HEK293 (cell line): ENCODE results near the gene BACE1.

Experiments
- CTCF ChIA-PET: fragments of 350-600 bp; formaldehyde crosslinking; extraction: SDS; loops from one replicate; lab custom pipeline; 2021; ENCODE audit warnings: antibody characterized with exemption; lab: Yijun Ruan, JAX
- POLR2A ChIA-PET: fragments of 300-600 bp; formaldehyde crosslinking; extraction: SDS; loops from one replicate; lab custom pipeline; 2020; ENCODE audit warnings: antibody characterized with exemption, inconsistent platforms; lab: Yijun Ruan, JAX
- H3K27ac ChIP-seq: fragments of 200-500 bp; sonication (Bioruptor generic); 2 replicates; pipeline ENCODE4 v1.5.1; 2014; ENCODE audit warnings: low read depth, low read length, control low read depth, inconsistent platforms; ENCODE audit errors: extremely low read depth
- H3K36me3 ChIP-seq, 2 experiments: fragments of 200-500 bp in 1 of 2; sonication (Bioruptor generic) in 1 of 2; 1 replicate in 1 of 2; 2 replicates in 1 of 2; pipeline ENCODE4 v1.5.1; 2014 to 2017; ENCODE audit warnings: inconsistent platforms in 2 of 2, low read length in 2 of 2; ENCODE audit not compliant: control insufficient read depth in 2 of 2, insufficient read depth in 1 of 2
- H3K4me1 ChIP-seq: fragments of 200-500 bp; sonication (Bioruptor generic); 2 replicates; pipeline ENCODE4 v1.5.1; 2014; ENCODE audit warnings: mild to moderate bottlenecking, low read length, inconsistent platforms; ENCODE audit not compliant: control insufficient read depth, insufficient read depth
- H3K4me3 ChIP-seq: 2 replicates; pipeline ENCODE4 v1.5.1; 2011; ENCODE audit warnings: low read depth, mild to moderate bottlenecking, control low read depth, low read length, moderate library complexity
- H3K9me3 ChIP-seq: fragments of 200-500 bp; sonication (Bioruptor generic); 2 replicates; pipeline ENCODE4 v1.5.1; 2014; ENCODE audit warnings: low read depth, low read length, inconsistent platforms; ENCODE audit not compliant: control insufficient read depth, insufficient read depth
- GFI1B ChIP-seq: fragments of 450-650 bp; formaldehyde crosslinking; IDR thresholded peaks from 2 replicates; pipeline ENCODE4 v1.5.1; 2016; ENCODE audit warnings: missing biosample characterization, missing genetic modification characterization
- MZF1 ChIP-seq: fragments of 450-650 bp; formaldehyde crosslinking; IDR thresholded peaks from 2 replicates; pipeline ENCODE4 v1.5.1; 2017; ENCODE audit warnings: missing biosample characterization, missing genetic modification characterization, borderline replicate concordance
- PBX3 ChIP-seq: sonication (generic); formaldehyde crosslinking; IDR thresholded peaks from 2 replicates; pipeline ENCODE4 v1.8.1; 2022; ENCODE audit warnings: mild to moderate bottlenecking, moderate library complexity, missing genetic modification reagents
- SCRT1 ChIP-seq: fragments of 450-650 bp; formaldehyde crosslinking; IDR thresholded peaks from 2 replicates; pipeline ENCODE4 v1.5.1; 2016; ENCODE audit warnings: missing biosample characterization, missing genetic modification characterization, borderline replicate concordance
- SCRT2 ChIP-seq: fragments of 450-650 bp; formaldehyde crosslinking; IDR thresholded peaks from 2 replicates; pipeline ENCODE4 v1.5.1; 2016; ENCODE audit warnings: missing biosample characterization, missing genetic modification characterization
- SETDB1 ChIP-seq: IDR thresholded peaks from one replicate; pipeline ENCODE4 v1.6.1; 2017; ENCODE audit warnings: mild to moderate bottlenecking, low read length, moderate library complexity, mixed read lengths; ENCODE audit not compliant: insufficient read length
- TSHZ1 ChIP-seq: fragments of 450-650 bp; formaldehyde crosslinking; IDR thresholded peaks from 2 replicates; pipeline ENCODE4 v1.5.1; 2016; ENCODE audit warnings: missing biosample characterization, missing genetic modification characterization, borderline replicate concordance
- ZFHX2 ChIP-seq: fragments of 450-650 bp; formaldehyde crosslinking; conservative IDR thresholded peaks from 2 replicates; pipeline ENCODE4 v1.5.1; 2016; ENCODE audit warnings: missing biosample characterization, missing genetic modification characterization
- ZIC2 ChIP-seq: fragments of 450-650 bp; formaldehyde crosslinking; IDR thresholded peaks from 2 replicates; pipeline ENCODE4 v1.5.1; 2016; ENCODE audit warnings: missing biosample characterization, missing genetic modification characterization
- ZNF19 ChIP-seq: fragments of 450-650 bp; formaldehyde crosslinking; IDR thresholded peaks from 2 replicates; pipeline ENCODE4; 2016; ENCODE audit warnings: missing biosample characterization, missing genetic modification characterization, low read depth
- ZNF266 ChIP-seq: fragments of 450-650 bp; formaldehyde crosslinking; IDR thresholded peaks from 2 replicates; pipeline ENCODE4 v1.5.1; 2016; ENCODE audit warnings: missing biosample characterization, missing genetic modification characterization, low read depth
- ZNF362 ChIP-seq: fragments of 450-650 bp; formaldehyde crosslinking; IDR thresholded peaks from 2 replicates; pipeline ENCODE4 v1.5.1; 2016; ENCODE audit warnings: missing biosample characterization, missing genetic modification characterization
- ZNF391 ChIP-seq: fragments of 450-650 bp; formaldehyde crosslinking; IDR thresholded peaks from 2 replicates; pipeline ENCODE4 v1.5.1; 2016; ENCODE audit warnings: low read depth, missing biosample characterization, missing genetic modification characterization, borderline replicate concordance
- ZNF449 ChIP-seq: fragments of 450-650 bp; formaldehyde crosslinking; IDR thresholded peaks from 2 replicates; pipeline ENCODE4 v1.5.1; 2017; ENCODE audit warnings: missing biosample characterization, mild to moderate bottlenecking, missing genetic modification characterization, moderate library complexity
- ZNF473 ChIP-seq: fragments of 450-650 bp; formaldehyde crosslinking; IDR thresholded peaks from 2 replicates; pipeline ENCODE4 v1.5.1; 2017; ENCODE audit warnings: missing biosample characterization, missing genetic modification characterization
- ZNF48 ChIP-seq: fragments of 450-650 bp; formaldehyde crosslinking; IDR thresholded peaks from 2 replicates; pipeline ENCODE4 v1.5.1; 2016; ENCODE audit warnings: missing biosample characterization, missing genetic modification characterization
- ZNF518A ChIP-seq: fragments of 450-650 bp; formaldehyde crosslinking; conservative IDR thresholded peaks from 2 replicates; pipeline ENCODE4 v1.5.1; 2016; ENCODE audit warnings: low read depth, missing biosample characterization, missing genetic modification characterization
- ZNF544 ChIP-seq: fragments of 450-650 bp; formaldehyde crosslinking; IDR thresholded peaks from 2 replicates; pipeline ENCODE4 v1.5.0; 2017; ENCODE audit warnings: missing biosample characterization, missing genetic modification characterization
- ZNF585B ChIP-seq: fragments of 450-650 bp; formaldehyde crosslinking; IDR thresholded peaks from 2 replicates; pipeline ENCODE4 v1.5.1; 2016; ENCODE audit warnings: missing biosample characterization, missing genetic modification characterization
- ZNF677 ChIP-seq: fragments of 450-650 bp; IDR thresholded peaks from 2 replicates; pipeline ENCODE4 v1.5.0; 2018; ENCODE audit warnings: missing biosample characterization, mild to moderate bottlenecking, missing genetic modification characterization, moderate library complexity
- ZNF692 ChIP-seq: fragments of 450-650 bp; formaldehyde crosslinking; IDR thresholded peaks from 2 replicates; pipeline ENCODE4 v1.5.1; 2016; ENCODE audit warnings: missing biosample characterization, missing genetic modification characterization
- ZXDB ChIP-seq: fragments of 450-650 bp; formaldehyde crosslinking; IDR thresholded peaks from 2 replicates; pipeline ENCODE4 v1.5.1; 2016; ENCODE audit warnings: missing biosample characterization, missing genetic modification characterization

The BACE1 gene

GRCh38 chr11:117278347-117278746 is 37.7 kb downstream of the BACE1 start (continued):
- TF ChIP-seq ZNF518A (tag by site-specific recombination) (no peak), ZNF266 (tag by site-specific recombination) (no peak), SCRT2 (tag by site-specific recombination) (no peak), ZNF473 (tag by site-specific recombination) (no peak), ZIC2 (no peak), ZNF362 (tag by site-specific recombination) (no peak), PBX3 (no peak), ZFHX2 (tag by site-specific recombination) (no peak), GFI1B (no peak)
- TF ChIP-seq, all 188 proteins: peak for 0

GRCh38 chr11:117273550-117274289 is 42.3 kb downstream of the BACE1 start:
- CTCF ChIA-PET: interaction anchor here (0.7 kb wide), 2 partner anchors 10 to 535 kb away, joined by 3 to 4 read pairs; no protein-coding TSS in a partner anchor
- POLR2A ChIA-PET: interaction anchor here (0.5 to 1.2 kb wide), 4 partner anchors 12 to 1563 kb away, joined by 3 to 6 read pairs (median 3); partner anchors contain the start of gene CEP164
- TF ChIP-seq ZNF391 (tag by site-specific recombination): no peak
- peak; percentile 52; the same call in 1 of the 2 replicates for TF ChIP-seq MZF1 (tag by site-specific recombination)
- peak; percentile 13; the same call in 1 of the 2 replicates for TF ChIP-seq ZNF585B (tag by site-specific recombination)
- TF ChIP-seq SCRT1 (tag by site-specific recombination): no peak
- TF ChIP-seq ZXDB (tag by site-specific recombination): peak; percentile 28; the same call in 1 of the 2 replicates
- TF ChIP-seq ZNF19 (tag by site-specific recombination): no peak
- peak; percentile 100 for TF ChIP-seq SETDB1
- TF ChIP-seq ZNF449 (tag by site-specific recombination): no peak
- TF ChIP-seq ZNF692 (tag by site-specific recombination): peak; percentile 80
- TF ChIP-seq TSHZ1 (tag by site-specific recombination): no peak
- TF ChIP-seq ZNF48 (tag by site-specific recombination): no peak
- TF ChIP-seq ZNF677 (tag by site-specific recombination): no peak
- no peak for TF ChIP-seq ZNF544

More at GRCh38 chr11:117273550-117274289, 42.3 kb downstream of the BACE1 start:
- Histone ChIP-seq H3K4me3 (no peak overlapping the region), H3K4me1 (no peaks in the 10 kb centered on the region), H3K36me3 (peaks cover 0 to 12% of the 10 kb centered on the region in 2 experiments; a peak in 1 of 3 replicates), H3K9me3 (no peaks in the 10 kb centered on the region), H3K27ac (no peak overlapping the region)
